Measurements from ENCODE around the gene BOD1.

GRCh38 chr5:173572431-173573125, 43.9 kb downstream of the BOD1 start:
- TF ChIP-seq RXRA (IDR thresholded peaks at IDR 0.05; ENCODE audit: insufficient read depth, low read depth, low read length), result no peak
- TF ChIP-seq YY1 (IDR thresholded peaks at IDR 0.05; ENCODE audit: low read depth, low read length), result no peak
- no peak for TF ChIP-seq EGR1 (IDR thresholded peaks at IDR 0.05; ENCODE audit: borderline replicate concordance, low read depth, low read length)
- TF ChIP-seq, protein P1, sequence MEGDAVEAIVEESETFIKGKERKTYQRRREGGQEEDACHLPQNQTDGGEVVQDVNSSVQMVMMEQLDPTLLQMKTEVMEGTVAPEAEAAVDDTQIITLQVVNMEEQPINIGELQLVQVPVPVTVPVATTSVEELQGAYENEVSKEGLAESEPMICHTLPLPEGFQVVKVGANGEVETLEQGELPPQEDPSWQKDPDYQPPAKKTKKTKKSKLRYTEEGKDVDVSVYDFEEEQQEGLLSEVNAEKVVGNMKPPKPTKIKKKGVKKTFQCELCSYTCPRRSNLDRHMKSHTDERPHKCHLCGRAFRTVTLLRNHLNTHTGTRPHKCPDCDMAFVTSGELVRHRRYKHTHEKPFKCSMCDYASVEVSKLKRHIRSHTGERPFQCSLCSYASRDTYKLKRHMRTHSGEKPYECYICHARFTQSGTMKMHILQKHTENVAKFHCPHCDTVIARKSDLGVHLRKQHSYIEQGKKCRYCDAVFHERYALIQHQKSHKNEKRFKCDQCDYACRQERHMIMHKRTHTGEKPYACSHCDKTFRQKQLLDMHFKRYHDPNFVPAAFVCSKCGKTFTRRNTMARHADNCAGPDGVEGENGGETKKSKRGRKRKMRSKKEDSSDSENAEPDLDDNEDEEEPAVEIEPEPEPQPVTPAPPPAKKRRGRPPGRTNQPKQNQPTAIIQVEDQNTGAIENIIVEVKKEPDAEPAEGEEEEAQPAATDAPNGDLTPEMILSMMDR (IDR thresholded peaks at IDR 0.05; ENCODE audit: control extremely low read depth in 1 of 3, insufficient read depth in 1 of 3, low read depth in 1 of 3, low read length in 3 of 3), result no peak
- no peak for TF ChIP-seq SP1 (IDR thresholded peaks at IDR 0.05; ENCODE audit: low read depth, low read length)
- no peak for TF ChIP-seq NRF1 (IDR thresholded peaks at IDR 0.05; ENCODE audit: low read depth, low read length)
- TF ChIP-seq, protein P2, sequence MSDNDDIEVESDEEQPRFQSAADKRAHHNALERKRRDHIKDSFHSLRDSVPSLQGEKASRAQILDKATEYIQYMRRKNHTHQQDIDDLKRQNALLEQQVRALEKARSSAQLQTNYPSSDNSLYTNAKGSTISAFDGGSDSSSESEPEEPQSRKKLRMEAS (IDR thresholded peaks at IDR 0.05), result no peak
- TF ChIP-seq EP300 (IDR thresholded peaks at IDR 0.05; ENCODE audit: borderline replicate concordance in 1 of 2, low read depth in 2 of 2, low read length in 2 of 2), result no peak
- TF ChIP-seq CEBPB (IDR thresholded peaks at IDR 0.05; ENCODE audit: low read depth, low read length), result no peak
- TF ChIP-seq POLR2AphosphoS5 (IDR thresholded peaks at IDR 0.05; ENCODE audit: low read depth, low read length), result no peak
- no peak for TF ChIP-seq RFX5 (IDR thresholded peaks at IDR 0.05; ENCODE audit: borderline replicate concordance, low read depth, low read length)
- no peak for TF ChIP-seq NANOG (IDR thresholded peaks at IDR 0.05; ENCODE audit: insufficient read depth, low read depth, low read length, poor library complexity, severe bottlenecking)
- TF ChIP-seq POLR2A (IDR thresholded peaks at IDR 0.05; ENCODE audit: control extremely low read depth in 1 of 2, low read depth in 2 of 2, low read length in 2 of 2), result no peak
- TF ChIP-seq TEAD4 (IDR thresholded peaks at IDR 0.05; ENCODE audit: low read depth, low read length), result no peak

All from H1 (cell line).